GM21737 (cell line): ENCODE data around the gene ST8SIA2.

Experiments used
- ATAC-seq: cut with Tn5 transposase; IDR thresholded peaks from one replicate; pipeline ENCODE4 v1.9.1; 2021; ENCODE audit warnings: mild to moderate bottlenecking, moderate library complexity; ENCODE audit not compliant: unreplicated experiment

The ST8SIA2 gene

GRCh38 chr15:92480361-92480760, 86.7 kb downstream of the ST8SIA2 start:
- ATAC-seq = no peak

GRCh38 chr15:92485441-92485840, 91.8 kb downstream of the ST8SIA2 start:
- no peak for ATAC-seq

- no peak for ATAC-seq
Measured at GRCh38 chr15:92492551-92493115, 99.0 kb downstream of the ST8SIA2 start.

- ATAC-seq = no peak
Measured at GRCh38 chr15:92494806-92495336, 101.2 kb downstream of the ST8SIA2 start.

GRCh38 chr15:92495446-92495845, 101.8 kb downstream of the ST8SIA2 start:
- ATAC-seq = no peak

GRCh38 chr15:92499731-92500530, 106.2 kb downstream of the ST8SIA2 start:
- no peak for ATAC-seq

- ATAC-seq = no peak
Measured at GRCh38 chr15:92502336-92502735, 108.7 kb downstream of the ST8SIA2 start.

- no peak for ATAC-seq
Measured at GRCh38 chr15:92502930-92503857, 109.5 kb downstream of the ST8SIA2 start.

- ATAC-seq = no peak
Measured at GRCh38 chr15:92503889-92504288, 110.2 kb downstream of the ST8SIA2 start.

- ATAC-seq = no peak
Measured at GRCh38 chr15:92505611-92506010, 111.9 kb downstream of the ST8SIA2 start.

- ATAC-seq = no peak
Measured at GRCh38 chr15:92506506-92506905, 112.8 kb downstream of the ST8SIA2 start.

- no peak for ATAC-seq
Measured at GRCh38 chr15:92510163-92510882, 116.6 kb downstream of the ST8SIA2 start.
